ENCODE measurements around the gene TNIK.

DNA sequence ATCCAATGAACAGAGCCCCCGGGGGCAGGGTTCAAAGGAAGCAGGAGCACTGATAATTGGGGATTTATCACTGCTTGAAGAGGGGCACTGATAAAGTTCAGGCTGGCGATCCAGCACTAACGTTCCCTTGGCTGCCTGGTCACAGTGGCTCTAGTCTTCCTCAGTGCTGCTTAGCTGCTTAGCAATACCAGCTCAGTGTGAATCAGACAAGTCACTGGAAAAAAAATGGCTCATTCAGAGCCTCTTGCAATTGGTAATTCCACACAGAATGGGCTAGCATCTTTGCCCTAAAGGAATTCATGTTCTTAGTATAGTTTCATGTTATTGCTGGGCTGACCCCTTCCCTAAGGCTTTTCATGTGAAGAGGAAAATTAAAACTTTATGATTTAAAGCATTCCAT, 338.0 kb downstream of the TNIK start:
- TF ChIP-seq, protein P1, sequence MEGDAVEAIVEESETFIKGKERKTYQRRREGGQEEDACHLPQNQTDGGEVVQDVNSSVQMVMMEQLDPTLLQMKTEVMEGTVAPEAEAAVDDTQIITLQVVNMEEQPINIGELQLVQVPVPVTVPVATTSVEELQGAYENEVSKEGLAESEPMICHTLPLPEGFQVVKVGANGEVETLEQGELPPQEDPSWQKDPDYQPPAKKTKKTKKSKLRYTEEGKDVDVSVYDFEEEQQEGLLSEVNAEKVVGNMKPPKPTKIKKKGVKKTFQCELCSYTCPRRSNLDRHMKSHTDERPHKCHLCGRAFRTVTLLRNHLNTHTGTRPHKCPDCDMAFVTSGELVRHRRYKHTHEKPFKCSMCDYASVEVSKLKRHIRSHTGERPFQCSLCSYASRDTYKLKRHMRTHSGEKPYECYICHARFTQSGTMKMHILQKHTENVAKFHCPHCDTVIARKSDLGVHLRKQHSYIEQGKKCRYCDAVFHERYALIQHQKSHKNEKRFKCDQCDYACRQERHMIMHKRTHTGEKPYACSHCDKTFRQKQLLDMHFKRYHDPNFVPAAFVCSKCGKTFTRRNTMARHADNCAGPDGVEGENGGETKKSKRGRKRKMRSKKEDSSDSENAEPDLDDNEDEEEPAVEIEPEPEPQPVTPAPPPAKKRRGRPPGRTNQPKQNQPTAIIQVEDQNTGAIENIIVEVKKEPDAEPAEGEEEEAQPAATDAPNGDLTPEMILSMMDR (conservative IDR thresholded peaks at IDR 0.05; ENCODE audit: low read length): no peak
- no peak for TF ChIP-seq EZH2phosphoT487 (IDR thresholded peaks at IDR 0.05; ENCODE audit: borderline replicate concordance)

Data from Loucy (cell line).